Ovary (tissue), 3 donors: ENCODE measurements around the gene GGA1.

Experiments
- CTCF ChIP-seq, 3 donors: fragments of 450-650 bp in 2 of 3; fragments of 200-600 bp in 1 of 3; IDR thresholded peaks; one replicate each; pipeline versions ENCODE4 v1.5.1 to v1.8.0; 2016 to 2022; ENCODE audit warnings: antibody characterized with exemption in 3 of 3, mild to moderate bottlenecking in 1 of 3
- EP300 ChIP-seq: sonication (generic); formaldehyde crosslinking; IDR thresholded peaks from one replicate; pipeline ENCODE4 v1.6.1; 2017; ENCODE audit warnings: antibody characterized with exemption
- donor health status: DM: no; HTN: no; CAD: no.

- TF ChIP-seq CTCF (IDR thresholded peaks at IDR 0.05) (no peak), EP300 (no peak)
Observed at GRCh38 chr22:37669586-37669985, 61.0 kb downstream of the GGA1 start.
